Mononuclear cell (primary cell): ENCODE measurements around the gene CETN1. TPM values are rescaled to one million over a fixed set of nuclear protein-coding genes. Genes with fewer than 3 reads are reported as not detected.

Experiments
- H3K27me3 ChIP-seq: 2 replicates; pipeline ENCODE4 v1.6.0; 2011; ENCODE audit warnings: low read length, control low read depth; ENCODE audit not compliant: insufficient read depth
- H3K4me1 ChIP-seq: 2 replicates; pipeline ENCODE4 v1.5.1; 2011; ENCODE audit warnings: mild to moderate bottlenecking, low read length, control low read depth; ENCODE audit not compliant: insufficient read depth
- H3K4me3 ChIP-seq: 2 replicates; pipeline ENCODE4 v1.5.1; 2011; ENCODE audit warnings: mild to moderate bottlenecking, low read length, moderate library complexity
- H3K9me3 ChIP-seq: 2 replicates; pipeline ENCODE4 v1.5.1; 2011; ENCODE audit warnings: low read depth, mild to moderate bottlenecking, control low read depth, low read length
- total RNA-seq: library from RNA; depleted of rRNA; stranded (reverse); fragments of >200 nt; gene quantifications from one replicate; pipeline ENCODE4 v1.2.3, GENCODE V29; 2012

The CETN1 gene
- total RNA-seq: 0.10 TPM

GRCh38 chr18:580154-580553 lies at the start of gene CETN1:
Gene CETN1 (plus strand): TSS chr18:580380. CDS start chr18:580409, 29 bp downstream.
- no peaks in the 10 kb centered on the region for H3K27me3 ChIP-seq
- H3K4me3 ChIP-seq: no peak within 1 kb of the TSS

GRCh38 chr18:532018-532417 lies 48.2 kb upstream of the CETN1 start:
- H3K4me1 ChIP-seq: no peaks in the 10 kb centered on the region
- H3K27me3 ChIP-seq: no peaks in the 10 kb centered on the region
- H3K4me3 ChIP-seq: no peak overlapping the region
- H3K9me3 ChIP-seq: no peaks in the 10 kb centered on the region

More at GRCh38 chr18:580154-580553, at the start of gene CETN1:
- no peaks in the 10 kb centered on the region for H3K9me3 ChIP-seq
- H3K4me1 ChIP-seq: no peaks in the 10 kb centered on the region

- Histone ChIP-seq H3K4me3 (no peak overlapping the region), H3K4me1 (no peaks in the 10 kb centered on the region), H3K27me3 (no peaks in the 10 kb centered on the region), H3K9me3 (no peaks in the 10 kb centered on the region)
These were observed 47.5 kb upstream of the CETN1 start for GRCh38 chr18:532632-533031.

GRCh38 chr18:533995-534601 lies 46.1 kb upstream of the CETN1 start:
- Histone ChIP-seq H3K4me3 (no peak overlapping the region), H3K27me3 (no peaks in the 10 kb centered on the region), H3K9me3 (no peaks in the 10 kb centered on the region), H3K4me1 (no peaks in the 10 kb centered on the region)

- Histone ChIP-seq H3K4me1 (no peaks in the 10 kb centered on the region), H3K9me3 (no peaks in the 10 kb centered on the region), H3K4me3 (no peak overlapping the region), H3K27me3 (no peaks in the 10 kb centered on the region)
These were observed 36.6 kb upstream of the CETN1 start for GRCh38 chr18:543447-544078.

- Histone ChIP-seq H3K9me3 (no peaks in the 10 kb centered on the region), H3K27me3 (no peaks in the 10 kb centered on the region), H3K4me3 (no peak overlapping the region), H3K4me1 (no peaks in the 10 kb centered on the region)
These were observed 30.2 kb upstream of the CETN1 start for GRCh38 chr18:549967-550366.

GRCh38 chr18:551404-552061 lies 28.6 kb upstream of the CETN1 start:
- H3K9me3 ChIP-seq: no peaks in the 10 kb centered on the region

GRCh38 chr18:555705-556457 lies 24.3 kb upstream of the CETN1 start:
- no peaks in the 10 kb centered on the region for H3K9me3 ChIP-seq
- no peaks in the 10 kb centered on the region for H3K27me3 ChIP-seq
- no peaks in the 10 kb centered on the region for H3K4me1 ChIP-seq
- no peak overlapping the region for H3K4me3 ChIP-seq

More at GRCh38 chr18:551404-552061, 28.6 kb upstream of the CETN1 start:
- Histone ChIP-seq H3K4me3 (no peak overlapping the region), H3K4me1 (no peaks in the 10 kb centered on the region), H3K27me3 (no peaks in the 10 kb centered on the region)

GRCh38 chr18:564708-565561 lies 15.2 kb upstream of the CETN1 start:
- H3K4me3 ChIP-seq: no peak overlapping the region
- no peaks in the 10 kb centered on the region for H3K4me1 ChIP-seq
- H3K27me3 ChIP-seq: no peaks in the 10 kb centered on the region
- no peaks in the 10 kb centered on the region for H3K9me3 ChIP-seq

- H3K4me3 ChIP-seq: no peak overlapping the region
These were observed 14.6 kb upstream of the CETN1 start for GRCh38 chr18:565562-566061.

GRCh38 chr18:567122-567521 lies 13.1 kb upstream of the CETN1 start:
- Histone ChIP-seq H3K4me3 (no peak overlapping the region), H3K27me3 (no peaks in the 10 kb centered on the region), H3K9me3 (no peaks in the 10 kb centered on the region), H3K4me1 (no peaks in the 10 kb centered on the region)

More at GRCh38 chr18:565562-566061, 14.6 kb upstream of the CETN1 start:
- H3K4me1 ChIP-seq: no peaks in the 10 kb centered on the region
- H3K9me3 ChIP-seq: no peaks in the 10 kb centered on the region
- H3K27me3 ChIP-seq: no peaks in the 10 kb centered on the region

- no peak overlapping the region for H3K4me3 ChIP-seq
- no peaks in the 10 kb centered on the region for H3K4me1 ChIP-seq
- no peaks in the 10 kb centered on the region for H3K27me3 ChIP-seq
- H3K9me3 ChIP-seq: no peaks in the 10 kb centered on the region
These were observed 11.4 kb upstream of the CETN1 start for GRCh38 chr18:568731-569130.

- Histone ChIP-seq H3K4me3 (no peak overlapping the region), H3K9me3 (no peaks in the 10 kb centered on the region)
These were observed 9.9 kb upstream of the CETN1 start for GRCh38 chr18:570256-570655.

GRCh38 chr18:570697-571096 lies 9.5 kb upstream of the CETN1 start:
- H3K27me3 ChIP-seq: no peaks in the 10 kb centered on the region
- H3K4me1 ChIP-seq: no peaks in the 10 kb centered on the region
- no peaks in the 10 kb centered on the region for H3K9me3 ChIP-seq
- no peak overlapping the region for H3K4me3 ChIP-seq

More at GRCh38 chr18:570256-570655, 9.9 kb upstream of the CETN1 start:
- Histone ChIP-seq H3K27me3 (no peaks in the 10 kb centered on the region), H3K4me1 (no peaks in the 10 kb centered on the region)
